ENCODE results near the gene ITIH3. TPM values are rescaled to one million over a fixed set of nuclear protein-coding genes. Genes with fewer than 3 reads are reported as not detected.

Gene ITIH3
- total RNA-seq, 1 donor from 2014 or later = not detected

DNA sequence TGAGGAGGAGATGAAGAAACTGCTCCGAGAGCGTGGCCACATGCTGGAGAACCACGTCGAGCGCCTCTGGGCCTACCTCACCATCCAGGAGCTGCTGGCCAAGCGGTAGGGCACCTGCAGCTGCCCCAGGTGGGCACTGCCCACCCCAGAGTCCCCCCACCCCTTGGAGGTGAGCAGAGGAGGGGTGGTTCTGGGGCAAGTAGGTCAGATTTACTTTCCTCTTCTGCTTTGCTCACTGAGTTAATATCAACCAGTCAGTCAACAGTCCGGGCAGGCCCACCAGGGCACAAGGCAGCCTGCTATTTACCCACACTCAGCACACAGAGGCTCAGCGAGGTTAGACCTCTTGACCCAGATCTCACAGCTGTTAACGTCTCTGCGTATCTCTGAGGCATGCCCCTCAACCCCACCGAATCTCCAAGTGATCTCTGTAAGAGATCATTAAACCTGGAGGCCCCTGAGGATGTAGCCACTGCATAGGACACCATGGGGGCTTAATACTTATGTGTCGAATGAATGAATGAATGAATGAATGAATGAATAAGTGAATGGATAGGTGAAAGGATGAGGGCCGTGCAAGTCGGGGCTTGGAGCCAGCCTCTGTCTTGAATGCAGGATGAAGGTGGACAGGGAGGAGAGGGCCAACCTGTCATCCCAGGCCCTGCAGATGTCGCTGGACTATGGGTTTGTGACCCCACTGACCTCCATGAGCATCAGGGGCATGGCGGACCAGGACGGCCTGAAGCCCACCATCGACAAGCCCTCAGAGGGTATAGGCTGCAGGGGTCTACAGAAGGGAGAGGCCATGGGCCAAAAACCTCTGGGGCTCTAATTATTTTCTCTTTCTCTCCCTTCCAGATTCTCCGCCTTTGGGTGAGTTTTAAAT is 8.0 kb upstream of the ITIH3 start:
- DNase-seq (ENCODE audit: low spot score) = no peak
- no peaks in the 10 kb centered on the region for H3K36me3 Mint-ChIP-seq (ENCODE audit: low read depth, unreplicated experiment)
- H3K4me1 Mint-ChIP-seq (ENCODE audit: unreplicated experiment) = peaks cover 6% of the 10 kb centered on the region
- peak overlapping the region; percentile 48 for H3K27ac Mint-ChIP-seq (ENCODE audit: unreplicated experiment)
- TF ChIP-seq, protein P1, sequence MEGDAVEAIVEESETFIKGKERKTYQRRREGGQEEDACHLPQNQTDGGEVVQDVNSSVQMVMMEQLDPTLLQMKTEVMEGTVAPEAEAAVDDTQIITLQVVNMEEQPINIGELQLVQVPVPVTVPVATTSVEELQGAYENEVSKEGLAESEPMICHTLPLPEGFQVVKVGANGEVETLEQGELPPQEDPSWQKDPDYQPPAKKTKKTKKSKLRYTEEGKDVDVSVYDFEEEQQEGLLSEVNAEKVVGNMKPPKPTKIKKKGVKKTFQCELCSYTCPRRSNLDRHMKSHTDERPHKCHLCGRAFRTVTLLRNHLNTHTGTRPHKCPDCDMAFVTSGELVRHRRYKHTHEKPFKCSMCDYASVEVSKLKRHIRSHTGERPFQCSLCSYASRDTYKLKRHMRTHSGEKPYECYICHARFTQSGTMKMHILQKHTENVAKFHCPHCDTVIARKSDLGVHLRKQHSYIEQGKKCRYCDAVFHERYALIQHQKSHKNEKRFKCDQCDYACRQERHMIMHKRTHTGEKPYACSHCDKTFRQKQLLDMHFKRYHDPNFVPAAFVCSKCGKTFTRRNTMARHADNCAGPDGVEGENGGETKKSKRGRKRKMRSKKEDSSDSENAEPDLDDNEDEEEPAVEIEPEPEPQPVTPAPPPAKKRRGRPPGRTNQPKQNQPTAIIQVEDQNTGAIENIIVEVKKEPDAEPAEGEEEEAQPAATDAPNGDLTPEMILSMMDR (IDR thresholded peaks at IDR 0.05; ENCODE audit: unreplicated experiment) = no peak
- H3K27me3 Mint-ChIP-seq (ENCODE audit: unreplicated experiment) = peaks cover 4% of the 10 kb centered on the region
- no peak overlapping the region for H3K4me3 Mint-ChIP-seq (ENCODE audit: unreplicated experiment)
- H3K9me3 Mint-ChIP-seq (ENCODE audit: unreplicated experiment) = no peaks in the 10 kb centered on the region

DNA sequence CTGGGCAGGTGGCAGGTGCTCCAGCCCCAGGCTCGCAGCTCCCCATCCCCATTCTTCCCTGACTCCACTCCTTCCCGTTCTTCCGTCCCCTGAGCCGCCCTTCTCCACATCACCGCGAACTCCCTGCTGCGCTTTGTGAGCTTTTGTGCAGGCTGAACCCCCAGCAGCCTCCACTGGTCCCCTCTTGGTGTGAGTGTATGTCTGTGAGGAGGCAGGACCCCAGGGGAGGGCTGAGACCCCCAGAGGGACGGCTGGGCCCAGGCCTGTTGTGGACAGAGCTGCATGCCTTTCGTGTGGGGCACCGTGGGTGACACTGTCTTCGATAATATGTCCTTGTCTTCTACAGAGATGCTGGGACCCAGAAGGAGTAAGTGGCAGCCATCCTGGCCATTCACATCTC is 7.3 kb upstream of the ITIH3 start:
- no peak overlapping the region for H3K4me3 Mint-ChIP-seq (ENCODE audit: unreplicated experiment)
- no peaks in the 10 kb centered on the region for H3K9me3 Mint-ChIP-seq (ENCODE audit: unreplicated experiment)
- H3K36me3 Mint-ChIP-seq (ENCODE audit: low read depth, unreplicated experiment) = no peaks in the 10 kb centered on the region
- DNase-seq (ENCODE audit: low spot score) = no peak
- peaks cover 4% of the 10 kb centered on the region for H3K4me1 Mint-ChIP-seq (ENCODE audit: unreplicated experiment)
- TF ChIP-seq, protein P1 (IDR thresholded peaks at IDR 0.05; ENCODE audit: unreplicated experiment) = no peak
- peak overlapping the region; percentile 48 for H3K27ac Mint-ChIP-seq (ENCODE audit: unreplicated experiment)
- H3K27me3 Mint-ChIP-seq (ENCODE audit: unreplicated experiment) = peaks cover 4% of the 10 kb centered on the region

DNA sequence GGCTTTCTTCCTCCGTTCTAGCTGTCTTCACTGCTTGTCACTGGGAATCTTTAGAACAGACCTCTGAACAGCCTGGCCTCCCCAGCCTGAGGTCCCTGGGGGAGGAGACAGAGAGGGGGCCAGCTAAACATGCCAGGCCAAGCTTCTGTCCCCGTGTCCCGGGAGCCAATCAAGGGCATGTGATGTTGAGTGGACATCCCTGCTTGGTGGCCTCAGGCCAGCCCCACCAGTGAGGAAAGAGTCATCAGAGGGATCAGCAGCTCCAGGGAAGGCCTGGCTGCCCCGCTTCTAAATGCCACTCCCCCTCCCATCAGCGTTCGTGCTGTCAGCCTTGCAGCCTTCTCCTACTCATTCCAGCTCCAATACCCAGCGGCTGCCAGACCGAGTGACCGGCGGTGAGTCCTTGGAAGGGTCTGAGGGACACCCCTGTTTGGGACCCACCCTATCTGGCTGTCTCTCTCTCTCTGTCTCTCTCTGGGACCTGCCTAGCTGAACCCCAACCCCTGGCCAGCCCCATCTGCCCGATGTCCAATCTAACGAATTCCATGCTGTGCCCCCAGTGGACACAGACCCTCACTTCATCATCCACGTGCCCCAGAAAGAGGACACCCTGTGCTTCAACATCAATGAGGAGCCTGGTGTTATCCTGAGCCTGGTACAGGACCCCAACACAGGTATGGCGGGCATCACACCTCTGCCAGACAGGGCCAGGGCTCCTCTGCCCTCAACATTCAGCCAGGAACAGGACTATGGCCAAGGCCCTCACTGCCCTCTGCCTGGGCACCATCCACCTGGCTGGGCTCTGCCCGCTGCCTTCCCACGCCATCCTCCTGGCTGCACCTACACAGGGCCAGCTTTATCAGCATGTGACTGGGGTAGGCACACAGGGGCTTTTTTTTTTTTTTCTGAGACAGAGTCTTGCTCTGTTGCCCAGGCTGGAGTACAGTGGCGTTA is 6.6 kb upstream of the ITIH3 start:
- Mint-ChIP-seq H3K27ac (ENCODE audit: unreplicated experiment) (no peak overlapping the region), H3K9me3 (ENCODE audit: unreplicated experiment) (no peaks in the 10 kb centered on the region), H3K4me1 (ENCODE audit: unreplicated experiment) (peaks cover 2% of the 10 kb centered on the region), H3K27me3 (ENCODE audit: unreplicated experiment) (peaks cover 6% of the 10 kb centered on the region), H3K4me3 (ENCODE audit: unreplicated experiment) (no peak overlapping the region), H3K36me3 (ENCODE audit: low read depth, unreplicated experiment) (no peaks in the 10 kb centered on the region)
- no peak for DNase-seq (ENCODE audit: low spot score)
- TF ChIP-seq, protein P1 (IDR thresholded peaks at IDR 0.05; ENCODE audit: unreplicated experiment) = no peak

DNA sequence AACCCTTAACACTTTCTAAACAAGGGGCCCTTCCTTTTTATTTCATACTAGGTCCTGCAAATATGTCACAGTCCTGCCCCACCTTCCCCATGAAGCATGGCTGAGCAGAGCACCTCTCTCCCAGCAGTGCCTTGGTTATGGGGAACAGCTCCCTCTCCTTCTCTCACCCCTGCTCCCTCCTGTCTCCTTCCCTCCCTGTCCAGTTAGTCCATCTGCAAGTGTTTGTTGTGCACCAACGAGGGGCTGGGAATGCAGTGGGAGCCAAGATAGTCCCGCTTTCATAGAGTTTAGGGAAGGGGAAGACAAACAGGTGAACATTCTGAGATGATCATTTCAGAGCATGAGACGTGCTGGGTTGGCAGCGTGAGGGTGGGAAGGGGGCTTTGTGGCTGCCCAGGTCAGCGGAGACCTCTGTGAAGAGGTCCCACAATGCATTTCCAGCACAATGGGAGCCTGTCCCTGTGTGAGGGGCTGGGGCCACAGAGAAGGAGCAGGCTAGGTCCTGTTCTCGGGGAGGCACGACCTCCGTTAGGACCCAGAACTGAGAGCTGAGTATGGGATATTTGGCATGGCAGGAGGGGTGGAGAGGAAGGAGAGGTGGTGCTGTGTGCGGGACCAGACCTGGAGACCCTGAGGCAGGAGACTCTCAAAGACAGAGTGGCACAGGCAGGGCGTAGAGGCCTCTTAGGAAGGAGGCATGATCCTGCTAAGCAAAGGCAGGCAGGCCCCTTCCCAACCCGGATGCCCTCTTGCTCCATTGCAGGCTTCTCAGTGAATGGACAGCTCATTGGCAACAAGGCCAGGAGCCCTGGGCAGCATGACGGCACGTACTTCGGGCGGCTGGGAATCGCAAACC is 5.5 kb upstream of the ITIH3 start:
- Mint-ChIP-seq H3K27ac (ENCODE audit: unreplicated experiment) (no peak overlapping the region), H3K4me1 (ENCODE audit: unreplicated experiment) (peaks cover 2% of the 10 kb centered on the region), H3K4me3 (ENCODE audit: unreplicated experiment) (no peak overlapping the region), H3K36me3 (ENCODE audit: low read depth, unreplicated experiment) (no peaks in the 10 kb centered on the region), H3K9me3 (ENCODE audit: unreplicated experiment) (no peaks in the 10 kb centered on the region), H3K27me3 (ENCODE audit: unreplicated experiment) (peaks cover 6% of the 10 kb centered on the region)
- TF ChIP-seq, protein P1 (IDR thresholded peaks at IDR 0.05; ENCODE audit: unreplicated experiment) = no peak
- DNase-seq (ENCODE audit: low spot score) = no peak

Data from endothelial cell (in vitro differentiated cells).